Tongue (tissue), 2 donors: ENCODE results near the gene RAI2. TPM values are rescaled to one million over a fixed set of nuclear protein-coding genes. Genes with fewer than 3 reads are reported as not detected.

ENCODE experiments used
- DNase-seq: peaks from one replicate; pipeline ENCODE4 v3.0.0-alpha.2; 2015
- total RNA-seq: library from RNA; depleted of rRNA; stranded (reverse); fragments of >200 nt; gene quantifications from one replicate; pipeline ENCODE4 v1.2.3, GENCODE V29; 2014

The RAI2 gene
- total RNA-seq = 2.1 TPM

- DNase-seq = peak; percentile 34
Measured at GRCh38 chrX:17860811-17861488, at the start of gene RAI2. Gene RAI2 (minus strand): TSS chrX:17861298. CDS start chrX:17802010, 59,288 bp downstream.

- no peak for DNase-seq
Measured at GRCh38 chrX:17888421-17888820, 27.3 kb upstream of the RAI2 start.

GRCh38 chrX:17882680-17883079 is 21.6 kb upstream of the RAI2 start:
- DNase-seq = no peak

- DNase-seq = no peak
Measured at GRCh38 chrX:17878028-17878670, 17.1 kb upstream of the RAI2 start.

- no peak for DNase-seq
Measured at GRCh38 chrX:17876135-17876534, 15.0 kb upstream of the RAI2 start.

GRCh38 chrX:17869580-17869979 is 8.5 kb upstream of the RAI2 start:
- DNase-seq = no peak

- no peak for DNase-seq
Measured at GRCh38 chrX:17861489-17862011, 452 bp upstream of the RAI2 start.

- DNase-seq = peak; percentile 57
Measured at GRCh38 chrX:17860179-17860780, 818 bp downstream of the RAI2 start.

- DNase-seq = no peak
Measured at GRCh38 chrX:17859609-17860178, 1.4 kb downstream of the RAI2 start.

GRCh38 chrX:17854531-17854930 is 6.6 kb downstream of the RAI2 start:
- DNase-seq = peak; percentile 32

GRCh38 chrX:17854069-17854468 is 7.0 kb downstream of the RAI2 start:
- DNase-seq = peak; percentile 10

- no peak for DNase-seq
Measured at GRCh38 chrX:17851874-17852273, 9.2 kb downstream of the RAI2 start.

- DNase-seq = no peak
Measured at GRCh38 chrX:17848545-17849265, 12.4 kb downstream of the RAI2 start.

- DNase-seq = no peak
Measured at GRCh38 chrX:17846045-17846444, 15.1 kb downstream of the RAI2 start.

- no peak for DNase-seq
Measured at GRCh38 chrX:17844236-17844635, 16.9 kb downstream of the RAI2 start.

GRCh38 chrX:17842769-17843525 is 18.2 kb downstream of the RAI2 start:
- no peak for DNase-seq

GRCh38 chrX:17839269-17839668 is 21.8 kb downstream of the RAI2 start:
- no peak for DNase-seq

- peak; percentile 24 for DNase-seq
Measured at GRCh38 chrX:17836830-17837229, 24.3 kb downstream of the RAI2 start.

GRCh38 chrX:17833954-17834353 is 27.1 kb downstream of the RAI2 start:
- no peak for DNase-seq

- DNase-seq = no peak
Measured at GRCh38 chrX:17831255-17831654, 29.8 kb downstream of the RAI2 start.

- no peak for DNase-seq
Measured at GRCh38 chrX:17830211-17830610, 30.9 kb downstream of the RAI2 start.

- DNase-seq = no peak
Measured at GRCh38 chrX:17829566-17829965, 31.5 kb downstream of the RAI2 start.
